Measurements from ENCODE around the gene RASGEF1B.

DNA sequence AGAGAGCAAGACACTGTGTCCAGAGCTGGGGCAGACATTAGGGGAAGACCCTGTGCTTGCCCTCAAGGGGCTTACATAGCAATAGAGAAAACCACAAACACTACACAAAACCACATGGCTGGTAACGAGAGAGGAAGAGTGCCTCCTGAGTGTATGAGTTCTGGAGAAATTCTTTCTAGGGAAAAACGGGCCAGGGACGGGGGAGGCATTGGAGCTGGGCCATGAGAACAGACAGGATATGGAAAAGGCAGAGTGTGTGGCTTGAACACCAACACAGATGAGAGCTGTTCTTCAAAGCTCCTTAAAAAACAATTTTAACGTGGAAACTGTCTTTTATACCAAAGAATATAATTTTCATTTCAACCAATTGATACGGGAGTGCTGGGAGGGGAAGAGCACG lies 42.7 kb downstream of the RASGEF1B start:
- TF ChIP-seq, protein P1, sequence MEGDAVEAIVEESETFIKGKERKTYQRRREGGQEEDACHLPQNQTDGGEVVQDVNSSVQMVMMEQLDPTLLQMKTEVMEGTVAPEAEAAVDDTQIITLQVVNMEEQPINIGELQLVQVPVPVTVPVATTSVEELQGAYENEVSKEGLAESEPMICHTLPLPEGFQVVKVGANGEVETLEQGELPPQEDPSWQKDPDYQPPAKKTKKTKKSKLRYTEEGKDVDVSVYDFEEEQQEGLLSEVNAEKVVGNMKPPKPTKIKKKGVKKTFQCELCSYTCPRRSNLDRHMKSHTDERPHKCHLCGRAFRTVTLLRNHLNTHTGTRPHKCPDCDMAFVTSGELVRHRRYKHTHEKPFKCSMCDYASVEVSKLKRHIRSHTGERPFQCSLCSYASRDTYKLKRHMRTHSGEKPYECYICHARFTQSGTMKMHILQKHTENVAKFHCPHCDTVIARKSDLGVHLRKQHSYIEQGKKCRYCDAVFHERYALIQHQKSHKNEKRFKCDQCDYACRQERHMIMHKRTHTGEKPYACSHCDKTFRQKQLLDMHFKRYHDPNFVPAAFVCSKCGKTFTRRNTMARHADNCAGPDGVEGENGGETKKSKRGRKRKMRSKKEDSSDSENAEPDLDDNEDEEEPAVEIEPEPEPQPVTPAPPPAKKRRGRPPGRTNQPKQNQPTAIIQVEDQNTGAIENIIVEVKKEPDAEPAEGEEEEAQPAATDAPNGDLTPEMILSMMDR (IDR thresholded peaks at IDR 0.05): no peak
- no peak for TF ChIP-seq MYC (IDR thresholded peaks at IDR 0.05; ENCODE audit: borderline replicate concordance, low read length)

Data from A549 (cell line).